Smooth muscle cell (in vitro differentiated cells): ENCODE measurements around the gene WFIKKN1. TPM values are rescaled to one million over a fixed set of nuclear protein-coding genes. Genes with fewer than 3 reads are reported as not detected.

Source experiments
- DNase-seq: peaks from one replicate; lab custom pipeline; 2025; ENCODE audit not compliant: unreplicated experiment; lab: John Stamatoyannopoulos, UW
- H2AFZ ChIP-seq: fragments of 200-600 bp; sonication (generic); 2 replicates; pipeline ENCODE4 v1.6.0; 2016; ENCODE audit warnings: antibody characterized with exemption, low read depth, mild to moderate bottlenecking
- H3F3A ChIP-seq: fragments of 200-600 bp; sonication (generic); 2 replicates; pipeline ENCODE4 v1.6.0; 2017; ENCODE audit warnings: antibody characterized with exemption, low read depth
- H3K27ac ChIP-seq: fragments of 200-600 bp; sonication (generic); 2 replicates; pipeline ENCODE4 v1.5.1; 2016; ENCODE audit warnings: low read depth, mild to moderate bottlenecking
- H3K27me3 ChIP-seq: fragments of 200-600 bp; sonication (generic); 2 replicates; pipeline ENCODE4 v1.6.1; 2016; ENCODE audit warnings: low read depth, mild to moderate bottlenecking
- H3K36me3 ChIP-seq: fragments of 200-600 bp; sonication (generic); 2 replicates; pipeline ENCODE4 v1.5.1; 2016; ENCODE audit warnings: low read depth
- H3K4me1 ChIP-seq: fragments of 200-600 bp; sonication (generic); 2 replicates; pipeline ENCODE4 v1.5.1; 2016; ENCODE audit warnings: low read depth
- H3K4me2 ChIP-seq: fragments of 200-600 bp; sonication (generic); 2 replicates; pipeline ENCODE4 v1.6.0; 2016; ENCODE audit warnings: mild to moderate bottlenecking
- H3K4me3 ChIP-seq: fragments of 200-600 bp; sonication (generic); 2 replicates; pipeline ENCODE4 v1.5.1; 2016; ENCODE audit warnings: mild to moderate bottlenecking
- H3K79me2 ChIP-seq: fragments of 200-600 bp; sonication (generic); 2 replicates; pipeline ENCODE4 v1.6.0; 2016; ENCODE audit warnings: low read depth, mild to moderate bottlenecking
- H3K9ac ChIP-seq: fragments of 200-600 bp; sonication (generic); 2 replicates; pipeline ENCODE4 v1.6.0; 2016; ENCODE audit warnings: low read depth
- H3K9me3 ChIP-seq: fragments of 200-600 bp; sonication (generic); replicated peaks from 2 replicates; pipeline ENCODE4 v1.5.1; 2016; ENCODE audit warnings: low read depth
- H4K20me1 ChIP-seq: fragments of 200-600 bp; sonication (generic); 2 replicates; pipeline ENCODE4 v1.6.0; 2016; ENCODE audit warnings: low read depth
- WGBS: methylation state at CpG from one replicate; pipeline ENCODE4 v1.1.7; 2016; ENCODE audit warnings: low lambda C conversion rate; 5-methylcytosine and 5-hydroxymethylcytosine counted together
- polyA plus RNA-seq: library from polyadenylated mRNA; unstranded; fragments of >200 nt; fragmentation: Nextera tagmentation; extraction: Ambion mirVana; gene quantifications from 2 replicates; pipeline ENCODE4 v1.2.1, GENCODE V29; 2016
- total RNA-seq: library from RNA; depleted of rRNA; stranded (reverse); fragments of >200 nt; gene quantifications from 2 replicates; pipeline ENCODE4 v1.2.3, GENCODE V29; 2014
- TF ChIP-seq, protein P1 (sequence below): fragments of 200-600 bp; sonication (generic); IDR thresholded peaks from 2 replicates; pipeline ENCODE4 v1.5.1; 2017; ENCODE audit warnings: borderline replicate concordance, mild to moderate bottlenecking, antibody characterized with exemption; ENCODE audit not compliant: insufficient read depth, poor library complexity, severe bottlenecking

WFIKKN1 gene
- total and polyA plus RNA-seq, 2 experiments from 2014 or later: 0.77 TPM; not detected in 1

DNA sequence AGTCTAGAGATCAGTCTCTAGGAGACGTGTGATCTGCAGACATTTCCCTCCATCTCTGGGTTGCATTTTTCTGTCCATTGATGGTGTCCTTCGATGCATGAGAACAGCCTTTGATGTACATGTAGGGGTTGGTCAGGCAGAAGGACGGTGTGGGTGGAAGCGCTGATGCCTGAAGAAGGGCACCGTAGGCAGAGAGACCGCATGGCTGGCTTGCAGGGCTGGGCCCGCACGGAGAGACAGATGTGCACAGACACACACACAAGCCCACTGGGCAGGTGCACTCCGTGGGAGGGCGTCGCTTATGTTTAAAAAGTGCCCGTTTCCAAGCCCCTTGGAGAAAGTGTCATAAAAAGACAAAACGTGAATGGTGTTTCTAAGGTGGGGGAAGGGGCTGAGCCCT lies 15.7 kb upstream of the WFIKKN1 start:
- peaks cover 7% of the 10 kb centered on the region for H3K79me2 ChIP-seq
- H3K4me3 ChIP-seq: no peak overlapping the region
- no peaks in the 10 kb centered on the region for H3K27me3 ChIP-seq
- no peaks in the 10 kb centered on the region for H3K4me1 ChIP-seq
- H3K4me2 ChIP-seq: no peak overlapping the region
- no peak overlapping the region for H3K27ac ChIP-seq
- H3F3A ChIP-seq: no peaks in the 10 kb centered on the region
- H3K9ac ChIP-seq: no peak overlapping the region
- no peaks in the 10 kb centered on the region for H3K9me3 ChIP-seq
- TF ChIP-seq, protein P1, sequence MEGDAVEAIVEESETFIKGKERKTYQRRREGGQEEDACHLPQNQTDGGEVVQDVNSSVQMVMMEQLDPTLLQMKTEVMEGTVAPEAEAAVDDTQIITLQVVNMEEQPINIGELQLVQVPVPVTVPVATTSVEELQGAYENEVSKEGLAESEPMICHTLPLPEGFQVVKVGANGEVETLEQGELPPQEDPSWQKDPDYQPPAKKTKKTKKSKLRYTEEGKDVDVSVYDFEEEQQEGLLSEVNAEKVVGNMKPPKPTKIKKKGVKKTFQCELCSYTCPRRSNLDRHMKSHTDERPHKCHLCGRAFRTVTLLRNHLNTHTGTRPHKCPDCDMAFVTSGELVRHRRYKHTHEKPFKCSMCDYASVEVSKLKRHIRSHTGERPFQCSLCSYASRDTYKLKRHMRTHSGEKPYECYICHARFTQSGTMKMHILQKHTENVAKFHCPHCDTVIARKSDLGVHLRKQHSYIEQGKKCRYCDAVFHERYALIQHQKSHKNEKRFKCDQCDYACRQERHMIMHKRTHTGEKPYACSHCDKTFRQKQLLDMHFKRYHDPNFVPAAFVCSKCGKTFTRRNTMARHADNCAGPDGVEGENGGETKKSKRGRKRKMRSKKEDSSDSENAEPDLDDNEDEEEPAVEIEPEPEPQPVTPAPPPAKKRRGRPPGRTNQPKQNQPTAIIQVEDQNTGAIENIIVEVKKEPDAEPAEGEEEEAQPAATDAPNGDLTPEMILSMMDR: no peak
- DNase-seq: no peak
- H4K20me1 ChIP-seq: peaks cover 71% of the 10 kb centered on the region
- H3K36me3 ChIP-seq: no peaks in the 10 kb centered on the region
- H2AFZ ChIP-seq: no peak overlapping the region
- 95% methylated on average over 13 of the region's 13 CpGs for WGBS

DNA sequence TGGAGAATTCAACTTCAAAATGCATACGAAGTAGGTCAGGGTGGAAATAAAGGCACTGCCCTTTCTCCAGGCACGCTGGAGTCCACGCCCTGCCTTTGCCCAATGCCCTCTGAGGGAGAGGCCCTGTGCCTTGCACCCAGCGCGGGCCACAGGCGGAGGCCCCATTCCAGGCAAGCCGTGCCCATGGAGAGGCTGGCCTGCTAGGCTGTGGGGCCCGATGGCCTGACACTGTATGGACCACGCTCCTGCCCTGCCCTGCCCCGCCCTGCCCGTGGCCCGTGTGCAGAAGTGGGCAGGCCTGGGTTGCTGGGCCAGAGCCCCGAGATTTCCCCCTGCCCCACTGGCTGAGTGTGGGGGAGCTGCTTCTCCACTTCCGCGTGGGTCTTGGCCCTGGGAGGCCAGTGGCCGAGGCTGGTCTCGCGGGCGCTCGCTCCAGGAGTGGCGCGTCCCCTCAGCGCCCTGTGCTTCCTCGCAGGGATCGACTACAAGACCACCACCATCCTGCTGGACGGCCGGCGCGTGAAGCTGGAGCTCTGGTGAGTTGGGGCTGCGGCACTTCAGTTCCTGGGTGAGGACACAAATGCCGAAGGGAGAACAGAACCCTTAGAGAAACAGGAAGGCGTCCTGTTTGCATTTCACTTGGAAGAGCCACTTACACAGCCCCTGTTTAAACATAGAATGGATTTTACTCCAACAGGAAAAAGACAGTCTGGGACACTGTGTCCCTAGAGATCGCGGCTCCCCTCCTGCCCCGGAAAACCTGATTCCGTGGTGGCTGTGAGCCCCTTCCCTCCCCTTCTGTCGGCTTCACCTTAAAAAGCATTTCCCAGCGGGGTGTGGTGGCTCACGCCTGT lies 13.8 kb upstream of the WFIKKN1 start:
- H3K36me3 ChIP-seq: no peaks in the 10 kb centered on the region
- H3K79me2 ChIP-seq: peaks cover 3% of the 10 kb centered on the region
- H3K4me3 ChIP-seq: no peak overlapping the region
- no peak for DNase-seq
- H3F3A ChIP-seq: no peaks in the 10 kb centered on the region
- TF ChIP-seq, protein P1: no peak
- H2AFZ ChIP-seq: no peak overlapping the region
- no peak overlapping the region for H3K4me2 ChIP-seq
- peaks cover 72% of the 10 kb centered on the region for H4K20me1 ChIP-seq
- H3K27ac ChIP-seq: no peak overlapping the region
- no peaks in the 10 kb centered on the region for H3K9me3 ChIP-seq
- no peak overlapping the region for H3K9ac ChIP-seq
- 97% methylated on average over 39 of the region's 39 CpGs for WGBS
- no peaks in the 10 kb centered on the region for H3K27me3 ChIP-seq
- H3K4me1 ChIP-seq: peaks cover 4% of the 10 kb centered on the region

DNA sequence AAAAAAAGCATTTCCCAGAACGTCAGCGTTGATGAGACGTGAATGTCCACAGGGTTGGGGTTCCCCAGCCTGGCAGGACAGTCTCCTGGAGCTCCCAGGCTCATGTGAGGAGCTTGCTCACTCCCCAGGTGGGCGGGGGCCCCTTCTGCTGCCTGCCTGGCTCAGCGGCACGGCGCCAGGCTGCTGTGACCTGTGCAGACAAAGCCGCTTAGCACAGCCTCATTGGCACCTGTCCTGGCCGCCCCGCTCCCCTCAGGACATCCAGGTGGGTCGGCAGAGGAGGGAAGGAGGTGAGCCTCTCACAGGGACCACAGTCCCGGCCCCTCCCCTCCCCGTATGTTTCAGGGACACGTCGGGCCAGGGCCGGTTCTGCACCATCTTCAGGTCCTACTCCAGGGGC lies 12.9 kb upstream of the WFIKKN1 start:
- H3K27ac ChIP-seq: no peak overlapping the region
- no peaks in the 10 kb centered on the region for H3F3A ChIP-seq
- H3K9me3 ChIP-seq: no peaks in the 10 kb centered on the region
- no peaks in the 10 kb centered on the region for H3K36me3 ChIP-seq
- no peak overlapping the region for H3K4me3 ChIP-seq
- H3K27me3 ChIP-seq: no peaks in the 10 kb centered on the region
- no peak overlapping the region for H2AFZ ChIP-seq
- peaks cover 6% of the 10 kb centered on the region for H3K4me1 ChIP-seq
- H4K20me1 ChIP-seq: peaks cover 73% of the 10 kb centered on the region
- no peak for DNase-seq
- H3K79me2 ChIP-seq: peaks cover 3% of the 10 kb centered on the region
- H3K9ac ChIP-seq: no peak overlapping the region
- TF ChIP-seq, protein P1: no peak
- WGBS: 94% methylated on average over 16 of the region's 16 CpGs
- H3K4me2 ChIP-seq: no peak overlapping the region

DNA sequence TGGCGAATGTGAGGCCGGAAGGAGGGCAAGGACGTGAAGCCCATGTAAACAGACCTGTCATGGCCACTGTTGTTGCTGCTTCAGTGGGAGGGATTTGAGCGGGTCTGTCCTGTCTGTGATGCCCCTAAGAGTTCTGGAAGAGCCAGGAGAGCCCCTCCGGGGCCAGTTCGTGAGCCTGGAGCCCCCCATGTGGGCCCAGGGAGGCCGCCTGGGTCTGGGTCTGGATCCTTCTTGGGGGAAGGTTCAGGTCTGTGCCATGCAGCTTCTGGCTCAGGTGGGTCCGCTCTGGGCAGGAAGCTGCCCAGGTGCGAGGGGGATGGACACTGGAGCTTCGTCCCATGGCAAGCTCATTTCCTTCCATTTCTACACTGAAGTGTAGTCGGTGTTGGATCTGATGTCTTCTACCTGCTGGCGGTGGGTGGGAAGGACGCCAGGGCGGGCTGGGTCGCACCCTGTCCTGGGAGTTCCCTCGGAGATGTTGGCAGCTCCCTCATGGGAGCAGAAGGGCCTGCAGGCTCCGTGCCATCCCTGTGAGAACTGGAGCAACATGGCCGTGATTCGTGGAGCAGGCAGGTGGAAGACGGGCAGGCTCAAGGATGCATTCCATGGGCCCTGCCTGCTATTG lies 11.2 kb upstream of the WFIKKN1 start:
- H3K4me2 ChIP-seq: no peak overlapping the region
- peaks cover 3% of the 10 kb centered on the region for H3K79me2 ChIP-seq

More for the DNA sequence above, 11.2 kb upstream of the WFIKKN1 start:
- Histone ChIP-seq H4K20me1 (peaks cover 62% of the 10 kb centered on the region), H3K9ac (no peak overlapping the region), H2AFZ (no peak overlapping the region), H3K4me1 (peaks cover 6% of the 10 kb centered on the region), H3K27me3 (no peaks in the 10 kb centered on the region), H3F3A (no peaks in the 10 kb centered on the region), H3K4me3 (no peak overlapping the region), H3K36me3 (no peaks in the 10 kb centered on the region), H3K9me3 (no peaks in the 10 kb centered on the region), H3K27ac (no peak overlapping the region)
- TF ChIP-seq, protein P1: no peak
- WGBS: 94% methylated on average over 20 of the region's 20 CpGs
- no peak for DNase-seq
